HG02973 (cell line): Measurements from ENCODE around the gene RAB11FIP4.

Experiments used
- ATAC-seq: cut with Tn5 transposase; IDR thresholded peaks from one replicate; pipeline ENCODE4 v1.9.1; 2021; ENCODE audit warnings: moderate library complexity; ENCODE audit not compliant: unreplicated experiment

Gene RAB11FIP4

DNA sequence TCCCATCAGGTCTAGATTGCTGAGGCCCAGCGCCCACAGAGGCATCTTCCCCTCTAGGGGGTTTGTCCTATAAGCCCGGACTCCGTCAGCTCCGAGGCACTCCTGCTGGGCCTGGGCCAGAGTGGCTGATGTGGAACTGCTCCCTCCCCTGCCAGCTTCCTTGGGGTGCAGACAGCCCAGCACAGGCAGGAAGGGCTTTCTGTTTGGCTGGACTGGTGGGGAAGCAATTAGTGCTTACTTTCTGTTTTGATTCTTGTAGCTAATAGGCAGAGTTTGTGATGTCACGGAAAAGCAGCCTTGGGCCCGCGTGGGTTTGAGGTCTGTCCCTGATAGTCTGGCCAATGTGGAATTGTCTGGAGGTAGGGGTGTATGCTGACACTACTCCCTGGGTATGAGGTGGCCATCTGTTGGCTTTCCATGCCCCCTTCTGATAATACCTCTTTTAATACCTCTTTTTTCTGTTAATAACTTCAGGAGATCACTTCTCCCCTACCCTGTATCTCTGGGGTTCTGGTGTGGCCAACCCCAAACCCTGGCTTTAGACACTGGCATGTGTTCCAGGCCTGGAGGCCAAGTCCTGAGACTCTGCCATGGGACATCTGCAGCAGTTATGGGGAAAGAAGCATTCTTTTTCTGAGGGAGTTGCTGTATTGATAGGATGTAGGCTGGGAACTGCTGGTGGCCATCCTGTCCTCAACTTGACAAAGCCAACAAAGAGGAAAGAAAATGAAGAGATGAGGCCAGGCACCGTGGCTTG lies 190.9 kb downstream of the RAB11FIP4 start:
- ATAC-seq: no peak

- no peak for ATAC-seq
Measured at GRCh38 chr17:31583772-31584356, 192.4 kb downstream of the RAB11FIP4 start.

GRCh38 chr17:31584438-31585279 lies 193.2 kb downstream of the RAB11FIP4 start:
- no peak for ATAC-seq

DNA sequence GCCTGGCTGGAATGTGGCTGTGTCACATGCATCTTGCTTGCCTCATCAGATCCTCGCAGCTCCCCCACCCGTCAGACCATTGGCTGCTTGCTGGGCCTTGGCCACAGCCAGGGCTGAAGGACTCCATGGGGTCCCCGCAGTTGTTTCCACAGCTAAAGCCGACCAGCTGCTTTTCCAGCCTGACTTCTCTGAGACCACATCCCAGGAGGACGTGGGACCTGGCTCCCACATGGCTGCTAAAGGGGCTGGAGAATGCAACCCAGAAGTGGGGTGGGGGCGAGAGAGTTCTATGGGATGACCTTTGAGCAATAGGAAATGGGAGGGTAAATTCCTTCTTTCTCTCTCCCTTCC lies 193.8 kb downstream of the RAB11FIP4 start:
- no peak for ATAC-seq

- ATAC-seq: no peak
Measured at GRCh38 chr17:31586946-31587345, 195.5 kb downstream of the RAB11FIP4 start.

GRCh38 chr17:31587462-31587861 lies 196.0 kb downstream of the RAB11FIP4 start:
- ATAC-seq: no peak
